ENCODE data around the gene CST5.

The CST5 gene

GRCh38 chr20:23826541-23827021, 53.0 kb downstream of the CST5 start, which contains the start of gene CST2:
TSS of gene CST2 (minus strand) at chr20:23826729. CDS start at chr20:23826660, 69 bp downstream.
- Histone ChIP-seq H3K36me3 (no peaks in the 10 kb centered on the region), H3K27me3 (no peaks in the 10 kb centered on the region), H3K4me1 (no peaks in the 10 kb centered on the region), H3K9me3 (no peaks in the 10 kb centered on the region), H3K27ac (no peak within 1 kb of the TSS), H3K4me3 (no peak within 1 kb of the TSS)
- intact Hi-C loops (cut with DNase I; ENCODE audit: low total_unique reads), result no loop called here
- no peak for TF ChIP-seq CTCF (IDR thresholded peaks at IDR 0.05)
- DNase-seq, result no peak
